ENCODE data around the gene PNMA8A.
"Not testable (repeated sequence)": the region's sequence is repeated elsewhere in the genome, so short reads cannot be mapped to it uniquely, and the experiment has no call there.

PNMA8A gene

GRCh38 chr19:46471116-46471733 lies at the start of gene PNMA8A:
Gene PNMA8A, minus strand, starts transcription at chr19:46471563. Its CDS starts 528 bp downstream, at chr19:46471035.
- no peak for DNase-seq (ENCODE audit: low read depth, low spot score)
- H3K27ac ChIP-seq: no peak within 1 kb of the TSS

GRCh38 chr19:46520616-46521015 lies 49.3 kb upstream of the PNMA8A start:
- H3K27ac ChIP-seq: no peak overlapping the region
- DNase-seq (ENCODE audit: low read depth, low spot score): no peak

- no peak overlapping the region for H3K27ac ChIP-seq
- DNase-seq (ENCODE audit: low read depth, low spot score): no peak
Measured at GRCh38 chr19:46517471-46517870, 46.1 kb upstream of the PNMA8A start.

GRCh38 chr19:46515879-46516350 lies 44.6 kb upstream of the PNMA8A start:
- no peak overlapping the region for H3K27ac ChIP-seq
- DNase-seq (ENCODE audit: low read depth, low spot score): no peak

- no peak overlapping the region for H3K27ac ChIP-seq
Measured at GRCh38 chr19:46515290-46515609, 43.9 kb upstream of the PNMA8A start.

GRCh38 chr19:46514589-46515289 lies 43.4 kb upstream of the PNMA8A start:
- no peak for DNase-seq (ENCODE audit: low read depth, low spot score)
- H3K27ac ChIP-seq: no peak overlapping the region

More at GRCh38 chr19:46515290-46515609, 43.9 kb upstream of the PNMA8A start:
- DNase-seq (ENCODE audit: low read depth, low spot score): no peak

GRCh38 chr19:46513461-46514236 lies 42.3 kb upstream of the PNMA8A start:
- DNase-seq (ENCODE audit: low read depth, low spot score): no peak
- no peak overlapping the region for H3K27ac ChIP-seq

GRCh38 chr19:46511237-46511636 lies 39.9 kb upstream of the PNMA8A start:
- DNase-seq (ENCODE audit: low read depth, low spot score): no peak
- H3K27ac ChIP-seq: no peak overlapping the region

- DNase-seq (ENCODE audit: low read depth, low spot score): no peak
Measured at GRCh38 chr19:46508206-46508605, 36.8 kb upstream of the PNMA8A start.

GRCh38 chr19:46503848-46504453 lies 32.6 kb upstream of the PNMA8A start:
- DNase-seq (ENCODE audit: low read depth, low spot score): no peak
- no peak overlapping the region for H3K27ac ChIP-seq

More at GRCh38 chr19:46508206-46508605, 36.8 kb upstream of the PNMA8A start:
- no peak overlapping the region for H3K27ac ChIP-seq

GRCh38 chr19:46502891-46503290 lies 31.5 kb upstream of the PNMA8A start:
- H3K27ac ChIP-seq: no peak overlapping the region
- DNase-seq (ENCODE audit: low read depth, low spot score): no peak

GRCh38 chr19:46499692-46500091 lies 28.3 kb upstream of the PNMA8A start:
- DNase-seq (ENCODE audit: low read depth, low spot score): no peak
- H3K27ac ChIP-seq: no peak overlapping the region

- H3K27ac ChIP-seq: no peak overlapping the region
- DNase-seq (ENCODE audit: low read depth, low spot score): no peak
Measured at GRCh38 chr19:46497773-46498172, 26.4 kb upstream of the PNMA8A start.

GRCh38 chr19:46496886-46497285 lies 25.5 kb upstream of the PNMA8A start:
- not testable (repeated sequence) for DNase-seq (ENCODE audit: low read depth, low spot score); H3K27ac ChIP-seq

GRCh38 chr19:46496304-46496703 lies 24.9 kb upstream of the PNMA8A start:
- no peak for DNase-seq (ENCODE audit: low read depth, low spot score)
- H3K27ac ChIP-seq: no peak overlapping the region

- H3K27ac ChIP-seq: no peak within 1 kb of the TSS
- DNase-seq (ENCODE audit: low read depth, low spot score): peak; percentile 44
Measured at GRCh38 chr19:46495786-46496099, 24.4 kb upstream of the PNMA8A start, which contains the start of gene PNMA8B. Gene PNMA8B, minus strand, starts transcription at chr19:46495867. Its CDS starts 402 bp downstream, at chr19:46495465.

- no peak for DNase-seq (ENCODE audit: low read depth, low spot score)
- no peak overlapping the region for H3K27ac ChIP-seq
Measured at GRCh38 chr19:46494941-46495785, 23.8 kb upstream of the PNMA8A start.

- no peak overlapping the region for H3K27ac ChIP-seq
- no peak for DNase-seq (ENCODE audit: low read depth, low spot score)
Measured at GRCh38 chr19:46494146-46494940, 23.0 kb upstream of the PNMA8A start.
